HG02759 (cell line): ENCODE results near the gene UNC93A.
"Not testable (repeated sequence)": the region's sequence is repeated elsewhere in the genome, so short reads cannot be mapped to it uniquely, and the experiment has no call there.

Experiments used
- ATAC-seq: cut with Tn5 transposase; IDR thresholded peaks from one replicate; pipeline ENCODE4 v1.9.1; 2021; ENCODE audit warnings: mild to moderate bottlenecking, moderate library complexity; ENCODE audit not compliant: unreplicated experiment

UNC93A gene

GRCh38 chr6:167309355-167310192, 18.5 kb downstream of the UNC93A start:
- ATAC-seq, result not testable (repeated sequence)

- ATAC-seq, result no peak
These were observed 20.2 kb downstream of the UNC93A start for GRCh38 chr6:167311286-167311685.

GRCh38 chr6:167311691-167312090, 20.6 kb downstream of the UNC93A start:
- ATAC-seq, result not testable (repeated sequence)

GRCh38 chr6:167314180-167314821, 23.2 kb downstream of the UNC93A start:
- no peak for ATAC-seq

- no peak for ATAC-seq
These were observed 26.1 kb downstream of the UNC93A start for GRCh38 chr6:167317172-167317571.

GRCh38 chr6:167318354-167318753, 27.2 kb downstream of the UNC93A start:
- ATAC-seq, result not testable (repeated sequence)

GRCh38 chr6:167318856-167319255, 27.7 kb downstream of the UNC93A start:
- ATAC-seq, result not testable (repeated sequence)

GRCh38 chr6:167319856-167320753, 29.0 kb downstream of the UNC93A start:
- not testable (repeated sequence) for ATAC-seq

GRCh38 chr6:167320754-167321056, 29.6 kb downstream of the UNC93A start:
- not testable (repeated sequence) for ATAC-seq

GRCh38 chr6:167321185-167321584, 30.1 kb downstream of the UNC93A start:
- not testable (repeated sequence) for ATAC-seq

- ATAC-seq, result no peak
These were observed 32.0 kb downstream of the UNC93A start for GRCh38 chr6:167323111-167323510.

- ATAC-seq, result no peak
These were observed 33.0 kb downstream of the UNC93A start for GRCh38 chr6:167324111-167324510.

- ATAC-seq, result no peak
These were observed 34.7 kb downstream of the UNC93A start for GRCh38 chr6:167325766-167326165.

GRCh38 chr6:167327391-167327790, 36.3 kb downstream of the UNC93A start:
- ATAC-seq, result no peak

- ATAC-seq, result no peak
These were observed 37.0 kb downstream of the UNC93A start for GRCh38 chr6:167328086-167328485.

- ATAC-seq, result no peak
These were observed 37.9 kb downstream of the UNC93A start for GRCh38 chr6:167329014-167329413.

GRCh38 chr6:167330750-167331149, 39.6 kb downstream of the UNC93A start:
- ATAC-seq, result no peak

- no peak for ATAC-seq
These were observed 40.5 kb downstream of the UNC93A start for GRCh38 chr6:167331565-167331964.

- ATAC-seq, result no peak
These were observed 45.9 kb downstream of the UNC93A start for GRCh38 chr6:167336844-167337630.

- ATAC-seq, result no peak
These were observed 46.7 kb downstream of the UNC93A start for GRCh38 chr6:167337675-167338449.
